HepG2 (cell line): ENCODE results near the gene HEATR1. TPM values are rescaled to one million over a fixed set of nuclear protein-coding genes. Genes with fewer than 3 reads are reported as not detected.

Source experiments
- ARNT2 ChIP-seq: sonication (generic); formaldehyde crosslinking; IDR thresholded peaks from 2 replicates; pipeline ENCODE4 v1.8.0; 2022; ENCODE audit warnings: mild to moderate bottlenecking, low read depth, missing genetic modification reagents, moderate library complexity
- CHD2 ChIP-seq: IDR thresholded peaks from 2 replicates; pipeline ENCODE4 v1.6.1; 2011; ENCODE audit warnings: low read depth, low read length, improper control_type of control experiment
- GPN1 ChIP-seq: sonication (generic); formaldehyde crosslinking; IDR thresholded peaks from 2 replicates; pipeline ENCODE4 v1.5.1; 2020; ENCODE audit warnings: missing genetic modification reagents, borderline replicate concordance
- KLF9 ChIP-seq: IDR thresholded peaks from 2 replicates; pipeline ENCODE4 v1.6.1; 2016; ENCODE audit warnings: low read depth
- MTERF4 ChIP-seq: sonication (generic); formaldehyde crosslinking; IDR thresholded peaks from 2 replicates; pipeline ENCODE4 v1.8.0; 2023; ENCODE audit warnings: mild to moderate bottlenecking, missing genetic modification reagents
- MXI1 ChIP-seq: IDR thresholded peaks from 3 replicates; pipeline ENCODE4 v1.6.1; 2012; ENCODE audit warnings: low read depth, low read length, inconsistent platforms, borderline replicate concordance
- PLRG1 ChIP-seq: fragments of 450-650 bp; conservative IDR thresholded peaks from 2 replicates; pipeline ENCODE4 v1.6.1; 2016
- SRY ChIP-seq: sonication (generic); formaldehyde crosslinking; IDR thresholded peaks from 2 replicates; pipeline ENCODE4 v1.8.0; 2022; ENCODE audit warnings: mild to moderate bottlenecking, missing genetic modification reagents
- TARDBP ChIP-seq: sonication (generic); formaldehyde crosslinking; IDR thresholded peaks from 2 replicates; pipeline ENCODE4 v1.8.0; 2022; ENCODE audit warnings: mild to moderate bottlenecking, missing genetic modification reagents
- ZFYVE20 ChIP-seq: sonication (generic); formaldehyde crosslinking; IDR thresholded peaks from 2 replicates; pipeline ENCODE4 v1.8.0; 2023; ENCODE audit warnings: low read depth, mild to moderate bottlenecking, moderate library complexity, missing genetic modification reagents, borderline replicate concordance
- ZNF142 ChIP-seq: sonication (generic); formaldehyde crosslinking; IDR thresholded peaks from 2 replicates; pipeline ENCODE4 v1.4.0; 2020; ENCODE audit warnings: missing genetic modification reagents
- ZNF207 ChIP-seq: fragments of 450-650 bp; IDR thresholded peaks from 2 replicates; pipeline ENCODE4 v1.6.1; 2016; ENCODE audit warnings: antibody characterized with exemption, borderline replicate concordance
- ZNF225 ChIP-seq: sonication (generic); formaldehyde crosslinking; IDR thresholded peaks from 2 replicates; pipeline ENCODE4 v1.4.0; 2020; ENCODE audit warnings: mild to moderate bottlenecking, missing genetic modification reagents
- ZNF318 ChIP-seq: sonication (generic); formaldehyde crosslinking; IDR thresholded peaks from 2 replicates; pipeline ENCODE4 v1.4.0; 2020; ENCODE audit warnings: mild to moderate bottlenecking, missing genetic modification reagents
- ZNF709 ChIP-seq: sonication (generic); formaldehyde crosslinking; IDR thresholded peaks from 2 replicates; pipeline ENCODE4 v1.5.0; 2020; ENCODE audit warnings: mild to moderate bottlenecking, missing genetic modification reagents
- ZNF777 ChIP-seq: sonication (generic); formaldehyde crosslinking; IDR thresholded peaks from 2 replicates; pipeline ENCODE4 v1.4.0; 2020; ENCODE audit warnings: missing genetic modification reagents
- polyA plus RNA-seq, 8 experiments: library from polyadenylated mRNA; depleted of rRNA in 3 of 8; stranded (reverse) in 7 of 8; unstranded in 1 of 8; fragments of >200 nt; fragmentation: Illumina TruSeq in 4 of 8; extraction: Trizol in 4 of 8; gene quantifications; 2 replicates each; pipeline versions ENCODE4 v1.2.1 to v1.2.3, GENCODE V29; 2011 to 2016; ENCODE audit warnings: low read depth in 4 of 8, missing spikeins in 1 of 8, mixed read lengths in 1 of 8; ENCODE audit not compliant: insufficient read depth in 1 of 8
- total RNA-seq, 5 experiments: library from RNA; depleted of rRNA; stranded (reverse); fragments of >200 nt; fragmentation: Illumina TruSeq; extraction: Trizol; gene quantifications; 2 replicates each; pipeline ENCODE4 v1.2.3, GENCODE V29; 2016; ENCODE audit warnings: low read depth in 1 of 5

HEATR1 gene
- total and polyA plus RNA-seq, 2 of the 13 experiments (the other 11 are each of a cell fraction or from before 2014, with no cell fraction given): 10.2 to 45.8 TPM

DNA sequence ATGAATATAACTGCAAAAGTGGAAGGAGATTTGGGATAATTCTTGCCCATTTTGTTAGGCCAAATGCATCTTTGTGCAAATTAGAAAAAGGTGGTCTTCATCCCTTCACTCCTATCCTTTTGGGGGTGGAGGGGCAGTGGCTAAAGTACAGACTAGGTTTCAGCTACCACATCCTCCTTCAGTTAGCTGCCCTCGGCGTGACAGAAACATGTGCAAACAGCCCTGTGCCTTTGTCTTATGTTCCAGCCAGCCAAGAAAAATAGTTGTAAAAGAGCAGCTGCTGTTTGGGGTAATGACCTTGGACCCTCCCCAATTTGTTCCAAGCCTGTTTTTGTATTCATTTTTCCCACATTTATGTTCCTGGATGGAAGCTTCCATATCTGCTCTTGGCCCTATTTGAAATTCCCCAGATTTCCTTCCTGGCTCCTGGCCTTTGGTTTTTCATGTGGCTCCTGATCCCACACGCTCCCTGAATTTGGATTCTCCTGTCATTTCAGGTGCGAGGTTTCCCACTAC, 88.8 kb downstream of the HEATR1 start (continued):
- no peak for TF ChIP-seq ZNF318 (CRISPR knock-in tag)
- TF ChIP-seq PLRG1: no peak
- TF ChIP-seq TARDBP (CRISPR knock-in tag): 0 out of 2 replicates have a peak, but pooled peaks have one; percentile 12
- TF ChIP-seq ZNF142: no peak
- TF ChIP-seq ZNF777: no peak
- TF ChIP-seq MTERF4: no peak
- TF ChIP-seq SRY: no peak
- no peak for TF ChIP-seq ZNF207
- no peak for TF ChIP-seq KLF9 (CRISPR knock-in tag)
- TF ChIP-seq MXI1: no peak
- no peak for TF ChIP-seq ARNT2
- TF ChIP-seq ZFYVE20 (CRISPR knock-in tag): no peak
- 0 out of 2 replicates have a peak, but pooled peaks have one; percentile 43 for TF ChIP-seq ZNF709 (CRISPR knock-in tag)
- TF ChIP-seq CHD2: no peak
- TF ChIP-seq GPN1 (CRISPR knock-in tag): no peak
- no peak for TF ChIP-seq ZNF225 (CRISPR knock-in tag)
